ENCODE measurements around the gene AAGAB.

Gene AAGAB

DNA sequence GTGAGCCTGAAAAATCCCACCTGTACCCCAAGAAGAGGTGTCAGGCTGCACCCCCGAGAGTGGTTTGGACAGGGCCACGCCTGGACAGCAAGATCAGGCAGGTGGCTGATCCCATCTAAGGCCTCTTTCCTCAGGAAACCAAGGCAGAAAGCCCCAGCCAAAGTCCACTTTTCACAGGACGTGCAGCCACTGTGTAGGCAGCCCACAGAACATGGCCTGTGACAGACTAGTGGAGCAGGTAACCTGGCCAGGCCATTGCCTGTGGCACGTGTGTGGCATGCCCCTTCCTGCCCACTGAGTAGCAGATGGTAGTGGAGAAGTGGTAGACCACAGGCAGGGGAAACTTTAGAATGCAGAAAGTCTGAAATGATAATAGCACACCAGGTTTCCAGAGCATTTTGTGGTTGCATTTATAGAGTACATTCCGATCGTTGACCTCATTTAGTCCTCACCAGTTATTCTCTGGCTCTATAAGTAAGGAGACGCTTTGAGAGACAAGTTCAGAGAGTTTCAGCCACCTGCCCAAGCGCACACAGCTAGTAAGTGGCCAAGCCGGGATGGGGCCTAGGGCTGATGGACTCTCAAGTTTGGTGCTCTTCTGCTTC, 68.7 kb downstream of the AAGAB start:
- Histone ChIP-seq H3K9me2 (replicated peaks; ENCODE audit: insufficient read depth, low read length) (no peaks in the 10 kb centered on the region), H3K27ac (ENCODE audit: low read length) (no peak overlapping the region), H3K36me3 (replicated peaks; ENCODE audit: insufficient read depth, low read length) (no peaks in the 10 kb centered on the region), H3F3A (ENCODE audit: insufficient read depth, low read length) (no peaks in the 10 kb centered on the region), H3K4me2 (ENCODE audit: low read depth, low read length) (no peak overlapping the region), H3K4me1 (ENCODE audit: low read length) (no peaks in the 10 kb centered on the region), H2AFZ (ENCODE audit: low read length) (no peak overlapping the region), H3K4me3 (ENCODE audit: low read length) (no peak overlapping the region), H3K9me3 (replicated peaks; ENCODE audit: insufficient read depth, low read length) (no peaks in the 10 kb centered on the region), H3K27me3 (replicated peaks; ENCODE audit: insufficient read depth, low read length) (no peaks in the 10 kb centered on the region), H3K9ac (ENCODE audit: low read length) (no peak overlapping the region), H4K20me1 (ENCODE audit: insufficient read depth, low read length) (no peaks in the 10 kb centered on the region), H3K79me2 (ENCODE audit: low read length) (no peaks in the 10 kb centered on the region)
- peak; percentile 15 for DNase-seq
- TF ChIP-seq EZH2 (optimal IDR thresholded peaks at IDR 0.05; ENCODE audit: low read depth, low read length) = no peak
- TF ChIP-seq EZH2phosphoT487 (IDR thresholded peaks at IDR 0.05; ENCODE audit: low read length) = no peak
- TF ChIP-seq, protein P1, sequence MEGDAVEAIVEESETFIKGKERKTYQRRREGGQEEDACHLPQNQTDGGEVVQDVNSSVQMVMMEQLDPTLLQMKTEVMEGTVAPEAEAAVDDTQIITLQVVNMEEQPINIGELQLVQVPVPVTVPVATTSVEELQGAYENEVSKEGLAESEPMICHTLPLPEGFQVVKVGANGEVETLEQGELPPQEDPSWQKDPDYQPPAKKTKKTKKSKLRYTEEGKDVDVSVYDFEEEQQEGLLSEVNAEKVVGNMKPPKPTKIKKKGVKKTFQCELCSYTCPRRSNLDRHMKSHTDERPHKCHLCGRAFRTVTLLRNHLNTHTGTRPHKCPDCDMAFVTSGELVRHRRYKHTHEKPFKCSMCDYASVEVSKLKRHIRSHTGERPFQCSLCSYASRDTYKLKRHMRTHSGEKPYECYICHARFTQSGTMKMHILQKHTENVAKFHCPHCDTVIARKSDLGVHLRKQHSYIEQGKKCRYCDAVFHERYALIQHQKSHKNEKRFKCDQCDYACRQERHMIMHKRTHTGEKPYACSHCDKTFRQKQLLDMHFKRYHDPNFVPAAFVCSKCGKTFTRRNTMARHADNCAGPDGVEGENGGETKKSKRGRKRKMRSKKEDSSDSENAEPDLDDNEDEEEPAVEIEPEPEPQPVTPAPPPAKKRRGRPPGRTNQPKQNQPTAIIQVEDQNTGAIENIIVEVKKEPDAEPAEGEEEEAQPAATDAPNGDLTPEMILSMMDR (IDR thresholded peaks at IDR 0.05; ENCODE audit: low read length) = no peak

GRCh38 chr15:67185051-67185450, 69.4 kb downstream of the AAGAB start:
- H3F3A ChIP-seq (ENCODE audit: insufficient read depth, low read length) = no peaks in the 10 kb centered on the region
- H3K4me2 ChIP-seq (ENCODE audit: low read depth, low read length) = no peak overlapping the region
- no peaks in the 10 kb centered on the region for H3K4me1 ChIP-seq (ENCODE audit: low read length)
- DNase-seq = no peak
- H3K27me3 ChIP-seq (replicated peaks; ENCODE audit: insufficient read depth, low read length) = no peaks in the 10 kb centered on the region
- TF ChIP-seq EZH2 (optimal IDR thresholded peaks at IDR 0.05; ENCODE audit: low read depth, low read length) = no peak
- TF ChIP-seq, protein P1 (IDR thresholded peaks at IDR 0.05; ENCODE audit: low read length) = no peak
- H3K27ac ChIP-seq (ENCODE audit: low read length) = no peak overlapping the region
- H3K9me3 ChIP-seq (replicated peaks; ENCODE audit: insufficient read depth, low read length) = no peaks in the 10 kb centered on the region
- no peaks in the 10 kb centered on the region for H3K79me2 ChIP-seq (ENCODE audit: low read length)
- no peaks in the 10 kb centered on the region for H4K20me1 ChIP-seq (ENCODE audit: insufficient read depth, low read length)
- H3K9ac ChIP-seq (ENCODE audit: low read length) = no peak overlapping the region
- no peaks in the 10 kb centered on the region for H3K36me3 ChIP-seq (replicated peaks; ENCODE audit: insufficient read depth, low read length)
- H2AFZ ChIP-seq (ENCODE audit: low read length) = no peak overlapping the region
- H3K9me2 ChIP-seq (replicated peaks; ENCODE audit: insufficient read depth, low read length) = no peaks in the 10 kb centered on the region
- H3K4me3 ChIP-seq (ENCODE audit: low read length) = no peak overlapping the region

DNA sequence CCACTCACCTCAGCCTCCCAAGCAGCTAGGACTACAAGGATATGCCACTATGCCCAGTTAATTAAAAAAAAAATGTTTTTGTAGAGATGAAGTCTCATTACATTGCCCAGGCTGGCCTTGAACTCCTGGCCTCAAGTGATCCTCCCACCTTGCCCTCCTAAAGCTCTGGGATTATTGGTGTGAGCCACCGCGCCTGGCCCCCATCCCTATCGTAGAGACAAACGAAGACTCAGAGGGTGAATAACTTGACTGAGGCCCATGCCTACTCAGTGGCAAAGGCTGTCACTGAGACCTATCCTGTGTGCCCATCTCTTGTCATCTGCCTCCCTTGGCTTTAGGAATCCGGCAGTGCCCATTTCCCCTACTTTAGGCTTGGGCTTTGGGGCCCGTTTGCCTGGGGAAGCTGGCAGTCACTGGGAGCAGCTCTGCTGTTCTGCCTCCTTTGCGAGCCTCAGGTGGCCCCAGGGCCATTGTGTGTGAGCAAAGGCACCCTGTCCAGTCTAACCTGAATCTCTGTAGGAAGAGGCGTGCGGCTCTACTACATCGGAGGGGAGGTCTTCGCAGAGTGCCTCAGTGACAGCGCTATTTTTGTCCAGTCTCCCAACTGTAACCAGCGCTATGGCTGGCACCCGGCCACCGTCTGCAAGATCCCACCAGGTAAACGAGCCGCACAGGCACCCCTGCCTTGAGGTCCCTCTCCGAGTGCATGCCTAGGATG, 70.1 kb downstream of the AAGAB start:
- Histone ChIP-seq H3K79me2 (ENCODE audit: low read length) (no peaks in the 10 kb centered on the region), H3K4me3 (ENCODE audit: low read length) (no peak overlapping the region), H3K27me3 (replicated peaks; ENCODE audit: insufficient read depth, low read length) (no peaks in the 10 kb centered on the region), H4K20me1 (ENCODE audit: insufficient read depth, low read length) (no peaks in the 10 kb centered on the region), H2AFZ (ENCODE audit: low read length) (no peak overlapping the region), H3K9me3 (replicated peaks; ENCODE audit: insufficient read depth, low read length) (no peaks in the 10 kb centered on the region), H3F3A (ENCODE audit: insufficient read depth, low read length) (no peaks in the 10 kb centered on the region), H3K4me1 (ENCODE audit: low read length) (no peaks in the 10 kb centered on the region), H3K9ac (ENCODE audit: low read length) (no peak overlapping the region), H3K4me2 (ENCODE audit: low read depth, low read length) (no peak overlapping the region), H3K36me3 (replicated peaks; ENCODE audit: insufficient read depth, low read length) (no peaks in the 10 kb centered on the region), H3K9me2 (replicated peaks; ENCODE audit: insufficient read depth, low read length) (no peaks in the 10 kb centered on the region), H3K27ac (ENCODE audit: low read length) (no peak overlapping the region)
- no peak for DNase-seq
- TF ChIP-seq, protein P1 (IDR thresholded peaks at IDR 0.05; ENCODE audit: low read length) = no peak
- TF ChIP-seq EZH2phosphoT487 (IDR thresholded peaks at IDR 0.05; ENCODE audit: low read length) = no peak
- TF ChIP-seq EZH2 (optimal IDR thresholded peaks at IDR 0.05; ENCODE audit: low read depth, low read length) = no peak
